ENCODE data around the gene JAK3. TPM values are rescaled to one million over a fixed set of nuclear protein-coding genes. Genes with fewer than 3 reads are reported as not detected.

Gene JAK3
- total RNA-seq, 6 experiments from 2014 or later = 0.30 to 1.00 (median 0.40) TPM

- Mint-ChIP-seq H3K4me3 (no peak overlapping the region), H3K27me3 (ENCODE audit: insufficient read depth) (peaks cover 44% of the 10 kb centered on the region), H3K36me3 (ENCODE audit: low read depth) (peaks cover 2% of the 10 kb centered on the region; the same call in 1 of the 2 replicates), H3K27ac (no peak overlapping the region), H3K9me3 (no peaks in the 10 kb centered on the region), H3K4me1 (ENCODE audit: low read depth) (peaks cover 5% of the 10 kb centered on the region; the same call in 1 of the 2 replicates)
- TF ChIP-seq, protein P1, sequence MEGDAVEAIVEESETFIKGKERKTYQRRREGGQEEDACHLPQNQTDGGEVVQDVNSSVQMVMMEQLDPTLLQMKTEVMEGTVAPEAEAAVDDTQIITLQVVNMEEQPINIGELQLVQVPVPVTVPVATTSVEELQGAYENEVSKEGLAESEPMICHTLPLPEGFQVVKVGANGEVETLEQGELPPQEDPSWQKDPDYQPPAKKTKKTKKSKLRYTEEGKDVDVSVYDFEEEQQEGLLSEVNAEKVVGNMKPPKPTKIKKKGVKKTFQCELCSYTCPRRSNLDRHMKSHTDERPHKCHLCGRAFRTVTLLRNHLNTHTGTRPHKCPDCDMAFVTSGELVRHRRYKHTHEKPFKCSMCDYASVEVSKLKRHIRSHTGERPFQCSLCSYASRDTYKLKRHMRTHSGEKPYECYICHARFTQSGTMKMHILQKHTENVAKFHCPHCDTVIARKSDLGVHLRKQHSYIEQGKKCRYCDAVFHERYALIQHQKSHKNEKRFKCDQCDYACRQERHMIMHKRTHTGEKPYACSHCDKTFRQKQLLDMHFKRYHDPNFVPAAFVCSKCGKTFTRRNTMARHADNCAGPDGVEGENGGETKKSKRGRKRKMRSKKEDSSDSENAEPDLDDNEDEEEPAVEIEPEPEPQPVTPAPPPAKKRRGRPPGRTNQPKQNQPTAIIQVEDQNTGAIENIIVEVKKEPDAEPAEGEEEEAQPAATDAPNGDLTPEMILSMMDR (IDR thresholded peaks at IDR 0.05) = no peak
- no peak for DNase-seq
Observed at GRCh38 chr19:17868669-17869068, 20.9 kb upstream of the JAK3 start.

GRCh38 chr19:17866964-17867486, 19.2 kb upstream of the JAK3 start:
- Mint-ChIP-seq H3K36me3 (ENCODE audit: low read depth) (peaks cover 5% of the 10 kb centered on the region; the same call in 1 of the 2 replicates), H3K4me1 (ENCODE audit: low read depth) (peaks cover 5% of the 10 kb centered on the region; the same call in 1 of the 2 replicates), H3K27me3 (ENCODE audit: insufficient read depth) (peaks cover 42% of the 10 kb centered on the region), H3K9me3 (no peaks in the 10 kb centered on the region), H3K27ac (no peak overlapping the region), H3K4me3 (no peak overlapping the region; the same call in 1 of the 2 replicates)
- no peak for DNase-seq
- TF ChIP-seq, protein P1 (IDR thresholded peaks at IDR 0.05) = no peak

GRCh38 chr19:17866312-17866963, 18.7 kb upstream of the JAK3 start:
- Mint-ChIP-seq H3K36me3 (ENCODE audit: low read depth) (peaks cover 8% of the 10 kb centered on the region), H3K4me3 (no peak overlapping the region), H3K27me3 (ENCODE audit: insufficient read depth) (peaks cover 38% of the 10 kb centered on the region), H3K27ac (no peak overlapping the region), H3K9me3 (no peaks in the 10 kb centered on the region), H3K4me1 (ENCODE audit: low read depth) (peaks cover 9% of the 10 kb centered on the region)
- TF ChIP-seq, protein P1 (IDR thresholded peaks at IDR 0.05) = no peak
- no peak for DNase-seq

DNA sequence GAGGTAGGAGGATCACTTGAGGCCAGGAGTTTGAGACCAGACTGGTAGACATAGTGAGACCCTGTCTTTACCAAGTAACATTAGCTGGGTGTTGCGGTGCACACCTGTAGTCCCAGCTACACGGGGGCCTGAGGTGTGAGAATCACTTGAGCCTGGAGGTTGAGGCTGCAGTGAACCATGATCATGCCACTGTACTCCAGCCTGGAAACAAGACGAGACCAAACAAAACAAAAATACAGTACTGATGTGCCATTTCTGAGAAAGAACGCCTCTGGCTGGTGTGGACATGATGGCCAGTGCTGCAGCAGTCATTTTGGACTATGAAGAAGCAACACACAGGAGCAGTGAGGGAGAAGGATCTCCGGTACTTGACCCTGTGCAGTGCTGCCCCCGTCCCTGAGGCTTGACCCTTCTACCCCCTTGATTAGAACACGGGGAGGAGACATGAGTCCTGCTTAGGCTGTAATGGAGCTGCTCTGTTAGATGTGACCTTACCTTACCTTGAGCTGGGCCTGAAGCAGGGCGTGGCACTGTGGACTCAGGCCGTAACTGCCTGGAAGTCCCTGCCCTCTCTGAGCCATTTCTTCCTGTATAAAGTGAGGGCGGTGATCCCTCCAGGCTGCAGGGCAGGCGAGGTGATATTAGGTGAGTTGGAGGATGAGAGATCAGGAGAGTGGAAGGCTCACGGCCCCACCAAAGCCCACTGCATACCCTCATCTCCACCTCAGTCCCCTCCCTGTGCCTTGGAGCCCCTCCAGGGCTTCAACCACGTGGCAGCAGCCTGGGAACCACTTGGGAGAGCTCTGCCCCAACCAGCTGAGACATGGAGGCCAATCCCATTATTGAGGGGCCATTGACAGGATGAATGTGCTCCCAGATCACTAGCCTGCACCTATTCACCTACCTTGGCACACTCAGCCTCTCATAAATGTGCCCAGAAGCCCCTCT, 17.9 kb upstream of the JAK3 start:
- TF ChIP-seq, protein P1 (IDR thresholded peaks at IDR 0.05) = no peak
- peak overlapping the region; percentile 9; the same call in 1 of the 2 replicates for H3K4me3 Mint-ChIP-seq
- no peaks in the 10 kb centered on the region for H3K9me3 Mint-ChIP-seq
- H3K27me3 Mint-ChIP-seq (ENCODE audit: insufficient read depth) = peaks cover 34% of the 10 kb centered on the region
- H3K36me3 Mint-ChIP-seq (ENCODE audit: low read depth) = peaks cover 16% of the 10 kb centered on the region
- no peak for DNase-seq
- peak overlapping the region; percentile 60 for H3K27ac Mint-ChIP-seq
- H3K4me1 Mint-ChIP-seq (ENCODE audit: low read depth) = peaks cover 17% of the 10 kb centered on the region

- TF ChIP-seq, protein P1 (IDR thresholded peaks at IDR 0.05) = no peak
- H3K27me3 Mint-ChIP-seq (ENCODE audit: insufficient read depth) = peaks cover 35% of the 10 kb centered on the region
- DNase-seq = no peak
- no peak overlapping the region for H3K4me3 Mint-ChIP-seq
- H3K36me3 Mint-ChIP-seq (ENCODE audit: low read depth) = peaks cover 27% of the 10 kb centered on the region
- H3K4me1 Mint-ChIP-seq (ENCODE audit: low read depth) = peaks cover 23% of the 10 kb centered on the region
- H3K27ac Mint-ChIP-seq = peak overlapping the region; percentile 24; the same call in 1 of the 2 replicates
- H3K9me3 Mint-ChIP-seq = no peaks in the 10 kb centered on the region
Observed at GRCh38 chr19:17863520-17864182, 15.9 kb upstream of the JAK3 start.
